Activated CD4-positive, alpha-beta T cell treated with anti-CD3 and anti-CD28 coated beads, Interleukin-2, amount 50 U/mL, for 24 hours (primary cell): ENCODE results near the gene NRBP1.

ENCODE experiments used
- DNase-seq, 2 donors: peaks; one replicate each; pipeline ENCODE4 v3.0.0-alpha.2; 2020; ENCODE audit warnings: low read depth in 1 of 2, low spot score in 1 of 2

The NRBP1 gene

GRCh38 chr2:27428213-27428977 is at the start of gene NRBP1:
Gene NRBP1 (plus strand): TSS chr2:27428631. CDS start chr2:27433274, 4,643 bp downstream.
- peak; percentile 80 to 86 for DNase-seq

- DNase-seq = no peak
Measured at GRCh38 chr2:27378809-27379290, 49.6 kb upstream of the NRBP1 start.

DNA sequence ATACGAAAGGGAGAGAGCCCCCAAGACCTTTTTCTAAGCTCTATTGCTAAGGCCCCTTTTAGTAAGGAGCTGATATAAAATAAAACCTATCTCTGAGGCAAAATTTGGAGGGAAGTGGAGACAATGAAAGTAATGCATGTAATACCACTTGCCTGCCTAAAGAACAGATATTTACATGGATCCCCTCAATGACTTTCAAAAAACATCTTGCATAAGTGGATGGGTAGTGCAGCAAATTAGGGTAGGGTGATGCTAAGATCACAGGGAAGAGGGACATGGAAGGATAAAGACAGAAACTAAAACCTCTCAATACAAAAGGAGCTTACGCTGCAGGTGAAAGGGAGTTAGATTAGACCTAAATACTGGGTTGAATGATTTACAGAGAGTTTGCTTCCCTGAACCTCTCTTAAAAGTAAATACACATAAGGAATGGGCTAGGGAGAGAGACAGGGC is 49.0 kb upstream of the NRBP1 start:
- no peak for DNase-seq

- DNase-seq = no peak
Measured at GRCh38 chr2:27379836-27380625, 48.4 kb upstream of the NRBP1 start.

DNA sequence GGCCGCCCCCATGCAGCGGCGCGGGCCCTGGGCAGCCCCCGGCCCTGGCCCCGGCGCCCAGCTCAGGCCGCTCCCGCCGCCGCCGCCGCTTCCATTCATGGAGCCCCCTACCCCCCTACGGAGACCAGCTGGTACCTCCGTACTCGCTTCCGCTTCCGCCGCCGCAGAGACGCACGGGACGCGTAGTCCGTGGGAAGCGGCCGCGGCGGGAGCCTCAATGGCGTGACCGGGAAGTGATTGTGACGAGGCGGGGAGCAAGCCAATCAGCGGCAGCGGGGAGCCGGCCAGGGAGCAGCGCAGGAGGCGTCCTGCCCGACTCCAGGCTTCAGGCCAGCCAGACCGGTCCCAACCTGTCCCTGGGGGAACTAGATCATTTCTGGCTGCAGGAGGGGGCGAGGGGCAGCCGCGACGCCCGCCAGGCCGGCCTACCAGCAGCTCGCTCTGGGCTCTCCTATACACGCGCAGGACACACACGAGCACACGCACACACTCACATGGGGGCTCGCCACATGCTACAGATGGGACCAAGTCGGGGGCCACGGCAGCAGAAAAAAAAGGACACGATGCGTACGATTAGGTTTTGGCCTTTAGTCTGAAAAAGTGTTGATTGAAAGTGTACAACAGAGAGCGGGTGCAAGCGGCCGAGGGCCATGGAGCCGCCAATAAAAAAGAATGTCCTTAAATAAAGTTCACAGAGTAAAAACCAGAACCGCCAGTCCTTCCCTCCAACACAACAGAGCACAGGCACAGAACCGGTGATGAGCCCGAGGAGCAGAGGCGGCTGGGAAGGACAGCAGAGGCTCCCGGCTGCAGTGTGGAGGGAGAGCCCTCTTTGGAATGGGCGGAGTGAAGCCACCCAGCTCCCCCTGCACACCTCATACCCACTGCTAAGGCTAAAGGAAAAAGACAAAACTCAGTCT is 47.5 kb upstream of the NRBP1 start, which contains the start of gene ZNF513:
ZNF513 (minus strand) TSS at position 109 of the 920 bp plus-strand sequence. CDS start 208 bp downstream, outside the sequence.
- DNase-seq = peak; percentile 79 to 86

GRCh38 chr2:27381577-27382181 is 46.8 kb upstream of the NRBP1 start:
- no peak for DNase-seq

- DNase-seq = no peak
Measured at GRCh38 chr2:27390822-27391679, 37.4 kb upstream of the NRBP1 start.

DNA sequence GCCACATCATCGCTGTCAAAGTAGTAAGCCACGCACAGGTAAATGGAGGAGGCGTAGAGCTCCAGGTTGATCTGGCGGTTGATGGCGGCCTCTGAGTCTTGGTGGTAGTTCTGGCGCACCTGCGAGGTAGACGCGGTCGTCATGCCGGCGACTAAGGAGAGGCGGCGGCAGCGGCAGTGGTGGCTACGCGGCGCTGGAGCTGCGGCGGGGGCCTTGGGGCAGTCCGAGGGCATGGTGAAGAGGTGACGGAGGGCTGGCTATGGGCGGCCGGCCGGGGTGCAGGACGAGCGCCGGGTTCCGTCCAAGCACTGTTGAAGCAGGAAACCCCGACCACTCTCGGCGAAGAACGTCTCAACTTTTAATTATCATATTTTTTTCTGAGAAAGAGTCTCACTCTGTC is 35.2 kb upstream of the NRBP1 start:
- DNase-seq = no peak

GRCh38 chr2:27398962-27399361 is 29.5 kb upstream of the NRBP1 start:
- DNase-seq = no peak

GRCh38 chr2:27400348-27401135 is 27.9 kb upstream of the NRBP1 start:
- no peak for DNase-seq

- DNase-seq = no peak
Measured at GRCh38 chr2:27407798-27408491, 20.5 kb upstream of the NRBP1 start.

DNA sequence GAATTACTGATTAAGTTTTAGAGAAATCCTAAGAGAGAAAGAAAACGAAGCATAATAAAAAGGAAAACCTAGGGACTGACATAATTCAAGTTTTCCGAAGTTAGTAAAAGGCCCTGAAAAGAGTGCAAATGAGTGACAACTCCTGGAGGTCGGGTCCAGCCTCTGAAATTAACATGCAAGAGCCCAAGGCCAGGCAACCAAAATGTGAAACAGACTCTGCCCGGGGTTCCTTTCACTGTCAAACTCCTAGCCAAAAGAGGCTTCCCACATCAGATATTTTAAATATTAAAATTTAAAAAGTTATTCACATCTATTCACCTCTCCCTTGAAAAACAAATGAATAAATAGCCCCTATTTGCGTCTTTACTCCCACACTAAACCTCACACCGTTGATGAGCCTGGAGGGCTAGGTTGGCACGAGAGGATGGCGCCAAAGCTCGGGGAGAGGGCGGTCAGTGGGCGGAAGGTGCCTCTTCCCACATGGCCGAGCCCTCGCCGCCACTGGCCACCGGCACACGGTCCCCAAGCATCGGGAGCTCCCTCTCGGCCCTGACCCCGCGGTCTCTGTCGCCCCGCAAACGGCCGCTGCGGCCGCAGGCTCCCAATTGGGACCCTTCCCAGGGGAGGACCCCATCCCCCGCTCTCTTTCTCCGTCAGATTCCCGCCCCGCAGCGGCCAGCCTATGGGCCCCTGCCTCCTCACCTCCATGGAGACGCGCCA is 19.7 kb upstream of the NRBP1 start:
- peak in 1 of 2 donors; percentile 11 for DNase-seq

GRCh38 chr2:27409321-27410073 is 18.9 kb upstream of the NRBP1 start, which contains the start of gene PPM1G:
Gene PPM1G (minus strand): TSS chr2:27409591. CDS start chr2:27409422, 169 bp downstream.
- peak; percentile 95 to 96 for DNase-seq

DNA sequence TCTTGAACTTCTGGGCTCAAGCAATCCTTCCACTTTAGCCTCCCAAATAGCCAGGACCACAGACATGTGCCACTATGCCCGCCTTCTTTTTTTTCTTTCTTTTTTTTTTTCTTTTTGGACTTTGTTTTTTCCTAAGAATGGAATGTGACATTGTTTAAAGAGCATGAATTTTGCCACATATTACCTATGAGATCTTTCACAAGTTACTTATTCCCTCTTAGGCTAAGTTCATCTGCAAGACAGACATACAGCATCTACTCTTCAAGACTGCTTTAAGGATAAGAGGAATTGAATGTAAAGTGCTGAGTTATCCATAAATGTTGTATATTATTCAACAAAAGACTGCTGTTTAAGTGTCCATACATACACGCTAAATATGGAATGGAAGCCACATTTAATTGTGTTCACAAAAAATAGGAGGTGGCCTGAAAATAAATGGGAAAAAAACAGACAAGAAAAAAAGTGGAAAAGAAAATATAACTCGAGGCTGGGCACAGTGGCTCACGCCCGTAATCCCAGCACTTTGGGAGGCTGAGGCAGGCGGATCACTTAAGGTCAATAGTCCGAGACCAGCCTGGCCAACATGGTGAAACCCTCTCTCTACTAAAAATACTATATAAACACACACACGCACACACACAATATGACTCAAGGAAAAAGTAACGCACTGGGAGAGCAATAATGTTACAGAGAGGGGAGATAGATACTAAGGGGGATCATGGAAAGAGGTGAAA is 15.8 kb upstream of the NRBP1 start:
- DNase-seq = no peak

DNA sequence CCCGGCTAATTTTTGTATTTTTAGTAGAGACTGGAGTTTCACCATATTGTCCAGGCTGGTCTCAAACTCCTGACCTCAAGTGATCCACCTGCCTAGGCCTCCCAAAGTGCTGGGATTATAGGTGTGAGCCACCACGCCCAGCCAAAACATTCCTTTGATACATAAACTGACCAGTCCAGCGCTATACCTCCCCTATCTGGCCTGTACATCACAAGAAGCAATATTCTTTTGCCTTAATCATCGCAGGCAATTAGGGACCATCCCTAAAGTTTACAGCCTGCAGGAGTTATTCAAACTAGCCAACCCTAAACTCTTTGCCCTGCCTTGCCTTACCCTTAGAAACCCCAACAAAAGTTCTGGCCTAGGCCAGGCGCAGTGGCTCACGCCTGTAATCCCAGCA is 12.3 kb upstream of the NRBP1 start:
- DNase-seq = no peak

GRCh38 chr2:27420996-27421395 is 7.4 kb upstream of the NRBP1 start:
- no peak for DNase-seq
